Endometrial microvascular endothelial cells (primary cell): ENCODE data around the gene RASSF7. TPM values are rescaled to one million over a fixed set of nuclear protein-coding genes. Genes with fewer than 3 reads are reported as not detected.

Experiments
- in situ Hi-C: cut with HindIII; loops from 2 replicates; pipeline ENCODE4 v1.10.0; 2017; ENCODE audit warnings: low sequenced_read_pairs, low pct_unique_long_range_greater_than_20kb; ENCODE audit errors: inconsistent ontology term
- total RNA-seq: library from RNA; depleted of rRNA; stranded (reverse); fragments of >200 nt; gene quantifications from one replicate; pipeline ENCODE4 v1.2.3, GENCODE V29; 2015; ENCODE audit errors: inconsistent ontology term

Gene RASSF7
- total RNA-seq, 1 donor from 2014 or later: 34.7 TPM

DNA sequence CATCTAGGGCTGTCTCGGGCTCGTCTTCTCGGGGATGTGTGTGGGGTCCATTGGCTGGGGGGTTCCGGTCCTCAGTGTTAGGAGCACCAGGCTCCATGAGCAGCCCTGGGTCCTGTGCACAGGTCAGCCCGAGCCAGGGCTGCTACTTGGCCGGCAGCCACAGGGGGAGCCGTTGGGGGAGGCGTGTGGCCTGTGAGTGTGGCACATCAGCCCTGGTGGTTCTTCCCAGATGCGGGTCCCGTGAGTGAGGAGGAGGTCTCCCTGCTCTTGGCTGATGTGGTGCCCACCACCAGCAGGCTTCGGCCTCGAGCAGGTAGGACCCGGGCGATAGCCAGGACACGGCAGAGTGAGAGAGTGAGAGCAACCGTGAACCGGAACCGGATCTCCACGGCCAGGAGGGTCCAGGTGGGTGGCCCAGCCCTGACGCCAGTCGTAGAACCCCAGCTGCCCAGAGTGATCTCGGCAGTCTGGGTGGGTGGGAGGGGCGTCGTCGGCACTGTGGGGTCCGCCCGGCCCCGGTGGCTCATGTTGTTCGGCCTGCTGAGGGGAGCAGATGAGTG, 36.5 kb downstream of the RASSF7 start:
- in situ Hi-C loops: no loop called here

DNA sequence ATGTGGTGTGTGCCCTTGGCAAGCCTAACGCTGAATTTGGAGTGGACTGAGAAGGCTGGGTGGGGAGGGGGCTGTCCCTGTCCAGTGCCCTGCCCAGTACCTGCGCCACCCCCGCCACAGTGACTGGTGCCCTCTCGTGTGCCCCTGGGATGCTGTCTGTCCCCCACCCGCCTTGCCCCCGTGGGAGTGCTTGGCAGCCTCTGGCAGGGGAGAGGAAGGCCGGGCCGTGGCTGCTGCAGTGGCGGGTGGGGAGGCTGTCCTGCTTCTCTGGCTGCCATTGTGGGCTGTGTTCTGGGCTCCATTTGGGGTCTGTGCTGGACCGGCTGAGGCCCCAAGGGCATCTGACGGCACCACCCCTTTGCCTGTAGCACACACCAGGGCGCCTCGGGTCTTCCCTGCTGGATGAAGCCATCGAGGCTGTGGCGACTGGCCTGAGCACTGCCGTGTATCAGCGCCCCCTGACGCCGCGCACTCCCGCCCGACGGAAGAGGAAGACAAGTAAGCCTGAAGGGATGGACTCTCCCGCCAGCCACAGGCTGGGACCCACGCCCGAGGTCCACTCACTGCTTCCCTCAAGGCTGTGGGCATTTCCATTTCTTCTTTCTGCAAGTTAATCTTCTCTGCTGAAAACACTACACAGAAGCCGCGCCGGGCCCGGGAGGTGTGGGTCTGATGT, 37.4 kb downstream of the RASSF7 start:
- in situ Hi-C loops: no loop called here

DNA sequence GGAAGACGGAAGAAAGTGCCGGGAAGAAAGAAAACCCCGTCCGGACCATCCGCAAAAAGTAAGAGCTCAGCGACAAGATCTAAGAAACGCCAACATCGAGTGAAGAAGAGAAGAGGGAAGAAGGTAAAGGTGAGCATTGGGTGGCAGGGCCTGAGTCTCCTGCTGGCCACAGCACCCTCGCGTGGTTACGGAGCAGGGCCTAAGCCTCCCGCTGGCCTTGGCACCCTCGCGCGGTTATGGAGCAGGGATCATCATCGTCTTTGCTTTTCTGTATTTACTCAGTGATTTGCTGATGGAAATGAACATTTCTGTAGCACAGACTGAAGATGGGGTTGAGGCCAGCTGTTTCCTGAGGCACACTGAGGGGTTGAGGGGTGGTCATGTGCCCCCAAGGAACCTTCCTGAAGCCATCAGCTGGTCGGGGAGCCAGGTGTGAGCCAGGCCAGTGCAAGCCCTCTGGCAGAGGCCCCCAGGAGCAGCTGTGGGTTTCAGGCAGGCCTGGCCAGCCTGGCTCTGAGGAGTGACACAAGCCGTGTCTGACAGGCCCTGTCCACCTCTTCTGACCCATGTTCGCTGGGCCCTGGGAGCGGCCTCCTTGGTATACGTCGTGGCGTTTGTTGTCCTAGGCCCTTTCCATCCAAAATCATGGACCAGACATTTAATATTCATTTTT, 40.9 kb downstream of the RASSF7 start:
- in situ Hi-C loops: no loop called here

DNA sequence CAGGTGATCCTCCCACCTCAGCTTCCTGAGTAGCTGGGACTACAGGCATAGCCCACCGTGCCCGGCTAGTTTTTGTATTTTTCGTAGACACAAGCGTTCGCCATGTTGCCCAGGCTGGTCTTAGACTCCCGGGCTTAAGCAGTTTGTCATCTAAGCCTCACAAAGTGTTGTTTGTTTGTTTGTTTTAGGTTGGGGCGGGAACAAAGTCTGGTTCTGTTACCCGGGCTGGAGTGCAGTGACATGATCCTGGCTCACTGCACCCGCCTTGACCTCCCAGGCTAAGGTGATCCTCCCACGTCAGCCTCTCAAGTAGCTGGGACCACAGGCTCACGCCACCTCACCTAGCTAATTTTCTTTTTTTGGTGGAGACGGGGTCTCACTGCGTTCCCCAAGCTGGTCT, 42.4 kb downstream of the RASSF7 start:
- in situ Hi-C loops: no loop called here

DNA sequence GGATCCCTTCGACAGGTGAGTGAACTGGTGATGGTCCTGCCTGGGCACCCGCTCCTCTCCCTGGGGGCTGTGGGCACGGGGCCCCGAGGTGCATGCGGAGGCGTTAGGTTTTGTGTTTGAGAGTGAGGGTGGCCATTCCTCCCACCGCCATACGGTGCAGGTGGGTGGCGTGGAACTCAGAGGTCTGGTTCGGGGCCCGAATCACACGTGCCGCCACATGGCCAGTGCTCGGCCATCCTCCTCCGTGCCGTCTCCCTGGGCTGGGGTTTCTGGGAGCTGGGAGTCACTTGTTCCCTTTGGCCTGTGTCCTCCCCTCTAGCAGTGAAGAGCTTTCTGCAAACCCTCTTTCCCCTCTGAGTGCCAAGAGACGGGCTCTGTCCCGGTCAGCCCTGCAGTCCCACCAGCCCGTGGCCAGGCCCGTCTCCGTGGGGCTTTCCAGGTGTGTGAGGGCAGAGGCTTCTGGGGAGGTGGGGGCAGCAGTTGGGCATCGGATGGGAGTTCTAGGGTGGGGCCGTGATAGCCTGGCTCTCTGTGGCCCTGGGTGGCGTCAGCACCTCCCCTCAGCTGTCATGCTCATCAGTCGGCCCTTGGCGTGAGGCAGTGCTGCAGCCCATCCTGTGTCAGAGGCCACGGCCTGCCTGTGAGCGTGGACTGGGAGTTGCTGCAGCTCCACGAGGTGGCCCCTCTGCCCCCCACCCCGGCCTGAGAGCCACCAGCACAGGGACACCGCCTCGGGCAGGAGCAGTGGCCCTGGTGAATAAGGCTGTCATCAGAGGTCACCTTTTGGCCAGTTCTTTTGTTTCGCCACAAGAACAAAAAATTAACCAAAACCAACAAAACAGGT, 44.7 kb downstream of the RASSF7 start:
- in situ Hi-C loops: no loop called here

DNA sequence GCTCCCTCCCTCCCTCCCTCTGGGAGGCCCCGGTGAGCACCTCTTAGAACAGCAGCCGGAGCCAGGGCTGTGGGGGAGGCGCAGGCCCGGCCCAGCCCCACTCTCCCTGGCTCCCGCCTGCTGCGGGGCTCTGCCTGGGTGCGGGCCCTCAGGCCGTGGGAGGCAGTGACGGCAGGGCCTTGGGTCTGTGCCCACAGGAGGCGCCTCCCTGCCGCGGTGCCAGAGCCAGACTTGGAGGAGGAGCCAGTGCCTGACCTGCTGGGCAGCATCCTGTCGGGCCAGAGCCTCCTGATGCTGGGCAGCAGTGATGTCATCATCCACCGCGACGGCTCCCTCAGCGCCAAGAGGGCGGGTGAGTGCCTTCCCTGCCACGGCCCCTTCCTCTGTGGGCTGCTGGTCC, 45.5 kb downstream of the RASSF7 start:
- in situ Hi-C loops: no loop called here

DNA sequence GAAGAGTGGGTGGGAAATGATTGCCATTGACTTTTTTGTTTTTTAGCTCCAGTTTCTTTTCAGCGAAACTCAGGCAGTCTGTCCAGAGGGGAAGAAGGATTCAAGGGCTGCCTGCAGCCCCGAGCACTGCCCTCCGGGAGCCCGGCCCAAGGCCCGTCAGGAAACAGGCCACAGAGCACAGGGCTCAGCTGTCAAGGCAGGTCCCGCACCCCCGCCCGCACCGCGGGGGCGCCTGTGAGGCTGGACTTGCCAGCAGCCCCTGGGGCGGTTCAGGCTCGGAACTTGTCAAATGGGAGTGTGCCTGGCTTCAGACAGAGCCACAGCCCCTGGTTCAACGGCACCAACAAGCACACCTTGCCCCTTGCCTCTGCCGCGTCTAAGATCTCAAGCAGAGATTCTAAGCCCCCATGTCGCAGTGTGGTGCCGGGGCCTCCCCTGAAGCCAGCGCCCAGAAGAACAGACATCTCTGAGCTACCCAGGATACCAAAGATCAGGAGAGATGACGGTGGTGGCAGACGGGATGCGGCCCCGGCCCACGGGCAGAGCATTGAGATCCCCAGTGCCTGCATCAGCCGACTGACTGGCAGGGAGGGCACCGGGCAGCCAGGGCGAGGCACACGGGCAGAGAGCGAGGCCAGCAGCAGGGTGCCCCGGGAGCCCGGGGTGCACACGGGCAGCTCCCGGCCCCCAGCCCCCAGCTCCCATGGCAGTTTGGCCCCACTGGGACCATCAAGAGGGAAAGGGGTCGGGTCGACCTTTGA, 46.4 kb downstream of the RASSF7 start:
- in situ Hi-C loops: no loop called here

DNA sequence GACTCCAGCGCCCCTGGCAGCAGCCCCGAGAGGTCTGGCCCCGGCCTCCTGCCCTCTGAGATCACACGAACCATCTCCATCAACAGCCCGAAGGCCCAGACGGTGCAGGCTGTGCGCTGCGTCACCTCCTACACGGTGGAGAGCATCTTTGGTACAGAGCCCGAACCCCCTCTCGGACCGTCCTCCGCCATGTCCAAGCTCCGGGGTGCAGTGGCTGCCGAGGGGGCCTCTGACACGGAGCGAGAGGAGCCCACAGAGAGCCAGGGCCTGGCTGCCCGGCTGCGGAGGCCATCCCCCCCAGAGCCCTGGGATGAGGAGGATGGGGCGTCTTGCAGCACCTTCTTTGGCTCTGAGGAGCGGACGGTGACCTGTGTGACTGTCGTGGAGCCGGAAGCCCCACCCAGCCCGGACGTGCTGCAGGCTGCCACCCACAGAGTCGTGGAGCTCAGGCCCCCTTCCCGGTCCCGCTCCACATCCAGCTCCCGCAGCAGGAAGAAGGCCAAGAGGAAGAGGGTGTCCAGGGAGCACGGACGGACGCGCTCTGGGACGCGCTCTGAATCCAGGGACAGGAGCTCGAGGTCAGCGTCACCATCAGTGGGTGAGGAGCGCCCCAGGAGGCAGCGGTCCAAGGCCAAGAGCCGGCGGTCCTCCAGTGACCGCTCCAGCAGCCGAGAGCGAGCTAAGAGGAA, 47.3 kb downstream of the RASSF7 start:
- in situ Hi-C loops: no loop called here

DNA sequence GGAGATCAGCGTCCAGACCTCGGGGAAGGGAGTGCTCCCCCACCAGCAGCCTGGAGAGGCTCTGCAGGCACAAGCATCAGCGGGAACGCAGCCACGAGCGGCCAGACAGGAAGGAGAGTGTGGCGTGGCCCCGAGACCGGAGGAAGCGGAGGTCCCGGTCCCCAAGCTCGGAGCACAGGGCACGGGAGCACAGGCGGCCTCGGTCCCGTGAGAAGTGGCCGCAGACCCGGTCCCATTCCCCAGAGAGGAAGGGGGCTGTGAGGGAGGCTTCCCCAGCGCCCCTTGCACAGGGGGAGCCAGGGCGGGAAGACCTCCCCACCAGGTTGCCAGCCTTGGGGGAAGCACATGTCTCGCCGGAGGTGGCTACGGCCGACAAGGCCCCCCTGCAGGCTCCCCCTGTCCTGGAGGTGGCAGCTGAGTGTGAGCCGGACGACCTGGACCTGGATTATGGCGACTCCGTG, 48.1 kb downstream of the RASSF7 start:
- in situ Hi-C loops: no loop called here

DNA sequence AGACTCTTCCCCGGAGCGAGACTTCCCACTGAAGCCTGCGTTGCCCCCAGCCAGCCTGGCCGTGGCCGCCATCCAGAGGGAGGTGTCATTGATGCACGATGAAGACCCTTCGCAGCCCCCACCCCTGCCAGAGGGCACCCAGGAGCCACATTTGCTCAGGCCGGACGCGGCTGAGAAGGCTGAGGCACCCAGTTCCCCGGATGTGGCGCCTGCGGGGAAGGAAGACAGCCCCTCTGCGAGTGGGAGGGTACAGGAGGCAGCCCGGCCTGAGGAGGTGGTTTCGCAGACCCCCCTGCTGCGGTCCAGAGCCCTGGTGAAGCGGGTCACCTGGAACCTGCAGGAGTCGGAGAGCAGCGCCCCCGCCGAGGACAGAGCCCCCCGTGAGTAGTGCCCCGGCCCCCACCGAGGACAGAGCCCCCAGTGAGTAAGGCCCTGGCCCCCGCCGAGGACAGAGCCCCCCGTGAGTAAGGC, 48.6 kb downstream of the RASSF7 start:
- in situ Hi-C loops: no loop called here

DNA sequence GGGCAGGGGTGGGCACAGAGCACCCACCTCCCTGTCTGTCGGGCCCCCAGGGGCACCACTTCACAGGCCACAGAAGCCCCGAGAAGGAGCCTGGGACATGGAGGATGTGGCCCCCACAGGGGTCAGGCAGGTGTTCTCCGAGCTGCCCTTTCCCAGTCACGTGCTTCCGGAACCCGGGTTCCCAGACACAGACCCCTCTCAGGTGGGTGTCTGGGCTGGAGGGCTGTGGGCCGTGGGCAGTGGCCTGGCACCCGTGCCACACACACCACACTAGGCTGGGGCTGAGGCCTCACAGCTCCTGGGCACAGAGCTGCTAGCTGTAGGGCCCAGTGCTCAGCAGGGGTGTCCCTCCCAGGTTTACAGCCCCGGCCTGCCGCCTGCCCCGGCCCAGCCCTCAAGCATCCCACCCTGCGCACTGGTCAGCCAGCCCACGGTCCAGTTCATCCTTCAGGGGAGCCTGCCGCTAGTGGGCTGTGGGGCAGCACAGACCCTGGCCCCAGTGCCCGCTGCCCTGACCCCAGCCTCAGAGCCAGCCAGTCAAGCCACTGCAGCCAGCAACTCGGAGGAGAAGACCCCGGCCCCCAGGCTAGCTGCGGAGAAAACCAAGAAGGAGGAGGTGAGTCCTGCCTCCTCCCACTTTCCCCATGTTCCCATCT, 49.5 kb downstream of the RASSF7 start:
- in situ Hi-C loops: no loop called here

DNA sequence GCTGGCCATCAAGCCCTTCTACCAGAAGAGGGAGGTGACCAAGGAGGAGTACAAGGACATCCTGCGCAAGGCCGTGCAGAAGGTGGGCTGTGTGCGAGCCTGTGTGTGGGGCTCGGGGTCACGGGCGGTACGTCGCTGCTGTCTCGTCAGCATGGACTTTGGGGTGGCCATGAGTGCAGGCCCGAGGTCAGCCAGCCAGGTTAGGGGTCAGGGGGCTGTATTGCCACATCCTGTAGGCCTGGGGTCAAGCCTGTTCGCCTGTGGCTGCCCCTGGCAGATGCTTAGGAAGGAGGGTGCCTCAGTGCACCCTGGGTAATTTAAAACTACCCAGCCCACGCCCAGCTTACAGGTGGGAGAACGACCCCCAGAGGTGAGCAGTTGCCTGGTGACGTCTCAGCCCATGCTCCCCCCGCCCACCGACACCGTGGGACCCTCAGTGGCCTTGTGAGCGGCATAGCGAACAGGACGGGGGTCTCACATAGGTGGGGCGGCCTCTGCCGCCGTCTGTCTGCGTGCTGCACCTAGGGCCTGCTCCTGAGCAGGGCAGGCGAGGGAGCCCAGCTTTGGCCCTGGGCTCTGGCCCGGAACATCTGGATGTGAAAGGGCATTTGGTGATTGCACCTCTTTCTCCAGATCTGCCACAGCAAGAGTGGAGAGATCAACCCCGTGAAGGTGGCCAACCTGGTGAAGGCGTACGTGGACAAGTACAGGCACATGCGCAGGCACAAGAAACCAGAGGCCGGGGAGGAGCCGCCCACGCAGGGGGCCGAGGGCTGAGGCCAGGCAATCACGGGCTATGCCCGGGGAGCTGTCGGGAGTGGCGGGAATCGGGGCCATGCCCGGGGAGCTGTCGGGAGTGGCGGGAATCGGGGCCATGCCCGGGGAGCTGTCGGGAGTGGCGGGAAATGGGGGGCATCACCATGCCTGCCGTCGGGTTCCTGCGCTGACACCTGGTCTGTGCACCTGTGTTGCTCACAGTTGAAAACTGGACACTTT, 50.5 kb downstream of the RASSF7 start:
- in situ Hi-C loops: no loop called here

DNA sequence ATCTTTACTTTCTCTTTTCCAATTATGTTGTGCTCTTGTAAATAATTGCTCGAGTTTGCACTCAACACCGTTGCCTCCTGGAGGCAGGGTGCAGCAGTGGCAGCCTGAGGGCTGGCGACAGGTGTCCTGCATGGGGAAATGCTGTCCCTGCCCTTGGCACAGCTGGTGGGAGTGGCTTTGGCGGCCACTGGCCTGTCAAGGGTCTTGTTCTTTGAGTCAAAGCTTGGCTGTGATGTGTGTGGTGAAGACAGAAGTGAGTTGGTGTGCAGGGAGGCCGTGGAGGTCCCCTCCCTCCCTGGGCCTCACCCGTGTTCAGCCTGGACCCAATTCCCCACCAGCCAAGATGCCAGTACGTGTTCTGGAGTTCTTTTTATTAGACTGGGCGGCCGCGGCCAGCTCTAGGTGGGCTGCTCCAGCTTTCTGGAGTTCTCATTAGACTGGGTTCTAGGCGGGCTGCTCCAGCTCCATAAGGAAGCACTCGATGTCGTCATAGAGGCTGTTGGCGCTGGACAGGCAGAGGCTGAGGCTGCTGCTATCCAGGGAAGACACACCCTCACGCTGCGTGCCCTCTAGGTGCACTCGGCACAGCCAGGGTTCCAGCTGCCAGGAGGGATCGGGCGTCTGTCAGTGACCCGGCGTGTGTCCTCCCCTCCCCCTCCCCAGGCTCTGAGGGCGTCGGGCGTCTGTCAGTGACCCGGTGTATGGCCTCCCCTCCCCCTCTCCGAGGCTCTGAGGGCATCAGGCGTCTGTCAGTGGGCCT, 51.6 kb downstream of the RASSF7 start:
- in situ Hi-C loops: no loop called here

DNA sequence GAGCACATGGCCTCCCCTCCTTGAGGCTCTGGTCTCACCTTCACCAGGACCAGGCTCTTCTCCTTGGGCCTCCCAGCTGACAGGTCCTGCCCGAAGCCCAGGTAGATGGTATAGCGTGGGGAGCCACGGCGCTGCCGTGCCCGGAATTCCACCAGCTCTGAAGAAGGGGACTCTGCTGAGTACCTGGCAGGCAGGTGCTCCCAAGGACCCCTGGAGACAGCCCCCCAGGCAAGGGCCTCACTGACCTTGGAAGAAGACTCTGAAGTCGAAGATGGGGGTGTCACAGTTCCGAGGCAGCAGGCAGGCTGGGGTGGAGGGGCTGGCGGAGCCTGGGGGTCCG, 52.2 kb downstream of the RASSF7 start:
- in situ Hi-C loops: no loop called here

DNA sequence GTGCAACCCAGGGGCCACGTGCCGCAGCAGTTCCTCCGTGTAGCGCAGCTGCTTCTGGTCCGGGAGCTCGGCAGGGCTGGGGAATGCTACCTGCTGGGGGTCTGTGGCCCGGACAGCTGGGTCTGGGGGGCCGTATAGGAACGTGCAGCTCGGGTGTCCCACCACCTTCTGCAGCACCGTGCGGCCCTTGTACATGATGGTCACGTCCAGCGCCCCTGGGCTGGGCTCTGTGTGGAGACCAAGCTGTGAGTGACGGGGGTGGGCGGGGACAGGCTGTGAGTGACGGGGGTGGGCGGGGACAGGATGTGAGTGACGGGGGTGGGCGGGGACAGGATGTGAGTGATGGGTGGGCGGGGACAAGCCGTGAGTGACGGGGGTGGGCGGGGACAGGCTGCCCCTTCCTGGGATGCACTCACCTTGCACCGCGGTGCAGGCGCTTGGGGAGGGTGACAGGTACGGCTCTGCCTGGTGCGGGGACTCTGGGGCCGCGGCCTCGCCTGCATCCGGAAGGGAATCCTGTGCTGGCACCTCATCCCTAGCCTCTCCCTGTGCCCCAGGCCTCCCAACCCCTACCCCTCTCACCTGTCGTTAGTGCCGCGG, 52.7 kb downstream of the RASSF7 start:
- in situ Hi-C loops: no loop called here
